GM20000 (cell line): ENCODE results near the gene ARHGAP35.
"Not testable (repeated sequence)": the region's sequence is repeated elsewhere in the genome, so short reads cannot be mapped to it uniquely, and the experiment has no call there.

Experiments used
- DNase-seq: peaks from one replicate; pipeline ENCODE4 v3.0.0; 2012; ENCODE audit warnings: low spot score
- CTCF ChIP-seq: IDR thresholded peaks from 2 replicates; pipeline ENCODE4 v1.5.1; 2012; ENCODE audit warnings: mild to moderate bottlenecking, control low read depth; ENCODE audit errors: extremely low read depth, missing control alignments

ARHGAP35 gene

DNA sequence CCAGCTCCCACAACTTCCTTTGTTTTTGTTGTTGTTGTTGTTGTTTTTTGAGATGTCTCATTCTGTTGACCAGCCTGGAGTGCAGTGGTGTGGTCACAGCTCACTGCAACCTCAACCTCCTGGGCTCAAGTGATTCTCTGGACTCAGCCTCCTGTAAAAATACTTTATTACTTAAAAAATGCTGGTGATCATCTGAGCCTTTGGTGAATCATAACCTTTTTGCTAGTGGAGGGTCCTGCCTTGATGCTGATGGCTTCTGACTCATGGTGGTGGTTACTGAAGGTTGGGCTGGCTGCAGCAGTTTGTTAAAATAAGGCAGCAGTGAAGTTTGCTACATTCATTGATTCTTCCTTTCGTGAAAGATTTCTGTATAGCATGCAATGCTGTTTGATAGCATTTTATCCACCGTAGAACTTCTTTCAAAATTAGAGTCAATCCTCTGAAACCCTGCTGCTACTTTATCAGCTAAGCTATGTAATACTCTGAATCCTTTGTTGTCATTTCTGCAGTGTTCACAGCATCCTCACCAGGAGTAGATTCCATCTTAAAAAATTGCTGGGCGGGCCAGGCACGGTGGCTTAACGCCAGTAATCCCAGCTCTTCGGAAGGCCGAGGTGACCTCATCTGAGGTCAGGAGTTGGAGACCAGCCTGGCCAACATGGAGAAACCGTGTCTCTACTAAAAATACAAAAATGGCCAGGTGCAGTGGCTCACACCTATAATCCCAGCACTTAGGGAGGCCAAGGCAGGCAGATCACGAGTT, 18.0 kb downstream of the ARHGAP35 start:
- no peak for TF ChIP-seq CTCF
- DNase-seq: no peak

DNA sequence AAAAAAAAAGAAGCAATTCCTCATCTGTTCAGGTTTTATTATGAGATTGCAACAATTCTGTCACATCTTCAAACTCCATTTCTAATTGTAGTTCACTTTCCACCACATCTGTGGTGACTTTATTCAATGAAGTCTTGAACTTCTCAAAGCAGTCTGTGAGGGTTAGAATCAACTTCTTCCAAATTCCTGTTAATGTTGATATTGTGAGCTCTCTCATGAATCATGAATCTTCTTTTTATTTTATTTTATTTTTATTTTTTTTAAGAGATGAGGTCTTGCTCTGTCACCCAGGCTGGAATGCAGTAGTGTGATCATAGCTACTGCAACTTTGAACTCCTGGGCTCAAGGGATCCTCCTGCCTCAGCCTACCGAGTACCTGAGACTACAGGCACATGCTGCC, 19.6 kb downstream of the ARHGAP35 start:
- DNase-seq: no peak
- TF ChIP-seq CTCF: no peak

DNA sequence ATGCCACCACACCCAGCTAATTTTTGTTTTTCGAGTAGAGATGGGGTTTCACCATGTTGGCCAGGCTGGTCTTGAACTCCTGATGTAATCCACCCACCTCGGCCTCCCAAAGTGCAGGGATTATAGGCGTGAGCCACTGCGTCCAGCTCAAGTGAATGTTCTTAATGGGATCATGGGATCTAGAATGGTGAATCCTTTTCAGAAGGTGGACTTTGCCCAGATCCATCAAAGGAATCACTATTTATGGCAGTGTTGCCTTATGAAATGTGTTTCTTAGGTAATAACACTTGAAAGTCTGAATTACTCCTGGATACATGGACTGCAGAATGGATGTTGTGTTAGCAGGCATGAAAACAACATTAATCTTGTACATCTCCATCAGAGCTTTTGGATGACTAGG, 20.3 kb downstream of the ARHGAP35 start:
- DNase-seq: no peak
- no peak for TF ChIP-seq CTCF

DNA sequence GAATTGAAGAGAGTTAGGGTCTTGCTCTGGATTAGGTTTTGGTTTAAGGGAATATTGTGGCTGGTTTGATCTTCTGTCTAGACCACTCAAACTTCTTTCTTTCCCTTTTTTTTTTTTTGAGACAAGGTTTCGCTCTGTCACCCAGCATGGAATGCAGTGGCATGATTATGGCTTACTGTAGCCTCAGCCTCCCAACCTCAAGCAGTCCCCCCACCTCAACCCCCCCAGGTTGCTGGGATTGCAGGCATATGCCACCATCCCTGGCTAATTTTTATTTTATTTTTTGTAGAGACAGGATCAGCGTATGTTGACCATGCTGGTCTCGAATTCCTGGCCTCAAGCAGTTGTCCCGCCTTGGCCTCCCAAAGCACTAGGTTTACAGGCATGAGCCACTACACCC, 21.2 kb downstream of the ARHGAP35 start:
- DNase-seq: no peak
- TF ChIP-seq CTCF: no peak

- not testable (repeated sequence) for DNase-seq
These were observed 22.0 kb downstream of the ARHGAP35 start for GRCh38 chr19:46882751-46883150.

DNA sequence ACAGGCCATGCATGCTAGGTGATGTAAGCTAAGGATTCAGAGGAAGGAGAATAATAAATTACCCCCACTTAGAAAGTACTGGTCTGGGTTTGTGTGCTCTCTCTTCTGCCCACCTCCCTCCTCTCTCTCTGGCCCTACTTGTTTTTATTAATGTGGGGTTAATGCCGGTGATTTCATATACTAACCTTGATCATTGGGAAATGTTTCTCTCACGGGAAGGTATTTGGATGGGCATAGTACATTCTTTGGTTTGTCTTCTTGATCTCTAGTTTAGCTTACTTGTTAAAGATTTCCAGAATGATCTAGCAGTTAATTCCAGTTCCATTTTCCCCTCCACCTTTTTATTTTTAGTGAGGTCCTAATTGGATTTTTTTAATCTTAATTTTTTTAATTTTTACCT, 24.6 kb downstream of the ARHGAP35 start:
- no peak for TF ChIP-seq CTCF
- DNase-seq: no peak

DNA sequence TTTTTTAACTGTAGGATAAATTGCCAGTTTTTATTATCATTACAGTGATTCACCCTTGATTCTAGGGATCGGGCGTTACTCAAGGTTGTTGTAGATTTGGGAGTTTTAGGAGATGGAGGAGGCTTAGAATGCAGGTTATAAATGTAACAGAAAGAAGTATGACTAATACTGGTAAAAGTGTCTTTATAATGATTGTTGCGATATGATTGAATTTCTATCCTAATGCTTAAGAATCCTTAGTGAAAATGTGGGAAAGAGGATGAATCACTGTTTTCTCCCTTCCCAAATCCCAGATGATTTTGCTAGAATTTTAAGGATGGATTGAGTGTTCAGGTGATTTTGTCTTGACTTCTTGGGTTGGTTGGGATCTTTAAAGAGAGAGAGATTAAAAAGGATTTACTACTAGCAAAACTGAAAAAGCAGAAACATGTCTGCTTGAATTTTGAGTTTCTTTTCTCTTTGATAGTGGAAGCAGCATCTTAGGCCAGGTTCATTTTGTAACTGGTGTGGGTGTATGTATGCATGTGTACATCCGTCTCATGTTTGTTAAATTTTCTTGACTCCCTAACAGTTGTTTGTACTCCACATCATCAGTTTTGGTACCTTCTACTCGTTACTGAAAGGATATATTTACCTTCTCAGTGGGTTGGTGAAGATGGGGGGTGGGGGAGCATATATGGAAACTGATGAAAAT, 25.9 kb downstream of the ARHGAP35 start:
- no peak for TF ChIP-seq CTCF
- DNase-seq: no peak

DNA sequence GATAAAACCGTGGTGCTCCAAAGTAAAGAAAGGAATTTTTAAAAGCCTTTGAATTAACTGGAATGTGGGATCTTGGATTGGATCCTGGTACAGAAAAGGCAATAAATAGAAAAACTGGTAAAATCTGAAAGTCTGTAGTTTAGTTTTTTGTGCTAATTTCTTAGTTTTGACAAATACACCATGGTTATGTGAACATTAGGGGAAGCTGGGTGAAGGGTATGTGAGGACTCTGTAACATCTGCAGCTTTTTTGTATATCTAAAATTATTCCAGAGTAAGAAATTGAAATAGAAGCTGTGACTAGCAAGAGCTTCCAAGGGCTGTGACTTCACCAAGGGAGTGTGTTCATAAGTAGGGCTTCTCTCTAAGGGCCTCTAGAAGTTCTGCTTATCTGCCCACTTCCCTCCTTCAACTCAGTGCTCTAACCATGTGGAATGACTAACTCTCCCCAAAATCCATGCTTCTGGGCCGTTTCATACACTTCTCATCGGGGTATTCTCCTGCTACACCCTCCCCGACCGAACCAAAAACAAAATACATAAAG, 26.5 kb downstream of the ARHGAP35 start:
- DNase-seq: no peak
- no peak for TF ChIP-seq CTCF
